Articular chondrocyte of knee joint (primary cell): ENCODE data around the gene ERCC6L. TPM values are rescaled to one million over a fixed set of nuclear protein-coding genes. Genes with fewer than 3 reads are reported as not detected.

Experiments used
- small RNA-seq: library from RNA; depleted of rRNA; stranded (forward); fragments of <200 nt; gene quantifications from one replicate; pipeline ENCODE3, GENCODE V24; 2012
- total RNA-seq: library from RNA; depleted of rRNA; stranded (reverse); fragments of >200 nt; gene quantifications from 2 replicates; pipeline ENCODE4 v1.2.3, GENCODE V29; 2012

Gene ERCC6L
- 2.4 and 3.6 TPM in 2 replicates for total RNA-seq

GRCh38 chrX:72238721-72239475, at the start of gene ERCC6L:
ERCC6L (minus strand) TSS chrX:72239027; CDS start chrX:72238911, 116 bp downstream.

GRCh38 chrX:72181178-72182125, 57.4 kb downstream of the ERCC6L start, which contains the start of gene PIN4:
PIN4 (plus strand) TSS chrX:72181757; CDS start chrX:72181786, 29 bp downstream.

Small RNA genes within 50 kb of the gene (small RNA-seq; reads per million reads assigned to genes)
- gene RF00019, result not detected

Other genes starting within 250 kb of the ERCC6L start
- gene RTL5, start 107.1 kb downstream of the ERCC6L start, total RNA-seq, result 0.91 and 1.1 TPM in 2 replicates
- 5.2 and 10.3 TPM in 2 replicates for gene PIN4, start 57.3 kb downstream of the ERCC6L start, total RNA-seq
- 792 and 1,038 TPM in 2 replicates for gene RPS4X, start 38.2 kb upstream of the ERCC6L start, total RNA-seq
- gene CITED1, start 66.9 kb upstream of the ERCC6L start, total RNA-seq, result 0.13 TPM in 1 of 2 replicates, not detected in the other